Adrenal gland (tissue), 12 donors: Measurements from ENCODE around the gene COX19. TPM values are rescaled to one million over a fixed set of nuclear protein-coding genes. Genes with fewer than 3 reads are reported as not detected.

Source experiments
- DNase-seq, 7 donors: peaks; one replicate each; pipeline ENCODE4 v3.0.0-alpha.2; 2019 to 2020
- H3K27ac ChIP-seq, 5 donors: fragments of 200-600 bp; sonication (generic) in 4 of 5; 1 replicate in 3 of 5; 2 replicates in 2 of 5; pipeline versions ENCODE4 v1.5.1 to v1.8.0; 2016 to 2020; ENCODE audit warnings: mild to moderate bottlenecking in 1 of 5
- H3K27me3 ChIP-seq: fragments of 200-600 bp; 2 replicates; pipeline ENCODE4 v1.8.0; 2021
- H3K36me3 ChIP-seq, 2 donors: fragments of 200-600 bp; replicated peaks in 1 of 2; 1 replicate in 1 of 2; 2 replicates in 1 of 2; pipeline versions ENCODE4 v1.5.1 to v1.8.0; 2018 to 2022
- H3K4me1 ChIP-seq, 2 donors: fragments of 200-600 bp; replicated peaks in 1 of 2; 1 replicate in 1 of 2; 2 replicates in 1 of 2; pipeline versions ENCODE4 v1.5.1 to v1.8.0; 2018 to 2021
- H3K4me3 ChIP-seq, 4 donors: fragments of 200-600 bp; sonication (generic) in 3 of 4; one replicate each; pipeline ENCODE4 v1.5.1; 2016 to 2018
- H3K9me3 ChIP-seq, 3 donors: fragments of 200-600 bp; sonication (generic) in 1 of 3; replicated peaks in 1 of 3; 1 replicate in 2 of 3; 2 replicates in 1 of 3; pipeline versions ENCODE4 v1.5.1 to v1.8.0; 2016 to 2021
- POLR2A ChIP-seq, 2 donors: fragments of 450-650 bp; IDR thresholded peaks; one replicate each; pipeline ENCODE4 v1.6.1; 2017; ENCODE audit warnings: antibody characterized with exemption in 2 of 2, mild to moderate bottlenecking in 2 of 2, moderate library complexity in 1 of 2
- WGBS, 4 donors: extraction: QIAGEN DNeasy Blood & Tissue Kit in 2 of 4; methylation state at CpG; one replicate each; pipeline versions ENCODE4 v1.1.5 to v1.1.7; 2013 to 2017; 5-methylcytosine and 5-hydroxymethylcytosine counted together
- intact Hi-C, 2 donors: fragments of 100-400 bp; cut with DNase I; formaldehyde crosslinking; loops; one replicate each; pipeline versions ENCODE4 v1.14.1 to v1.15.0; 2022 to 2023
- polyA plus RNA-seq, 3 donors: library from polyadenylated mRNA; stranded (reverse); fragments of 200-250 nt in 2 of 3; fragments of 350-450 nt in 1 of 3; fragmentation: Illumina TruSeq in 1 of 3; extraction: RNeasy Lipid Tissue Mini Kit (QIAGEN cat#74804) in 1 of 3; gene quantifications; one replicate each; pipeline ENCODE4 v1.2.3, GENCODE V29; 2013 to 2014
- total RNA-seq, 9 donors: library from RNA; depleted of rRNA in 4 of 9; stranded (reverse); fragments of >200 nt in 4 of 9; fragments of 120-200 nt in 1 of 9; fragmentation: NEBNext Ultra II Directional in 1 of 9; extraction: Animal tissue kit (Norgen Biotek cat#: 25700) in 1 of 9; gene quantifications; one replicate each; pipeline versions ENCODE4 v1.1.0 to v1.2.4, GENCODE V29; 2013 to 2023
- TF ChIP-seq, protein P1 (sequence below), 6 experiments: fragments of 450-650 bp in 4 of 6; fragments of 200-600 bp in 2 of 6; sonication (generic) in 1 of 6; IDR thresholded peaks; 1 replicate in 5 of 6; 2 replicates in 1 of 6; pipeline versions ENCODE4 v1.5.1 to v1.8.0; 2016 to 2021; ENCODE audit warnings: antibody characterized with exemption in 6 of 6, mild to moderate bottlenecking in 2 of 6, moderate library complexity in 1 of 6
- donor health status: healthy with polysubstance abuse.
- donor health status: Bipolar disorder and iron deficiency.
- donor health status: DM: yes; HTN: yes; CAD: no.
- donor health status: DM: no; HTN: no; CAD: no.
- donor health status: DM: no; HTN: no; CAD: no.
- donor health status: DM: yes; HTN: yes; CAD: no.

The COX19 gene
- total and polyA plus RNA-seq, 12 donors = 9.1 to 32.4 (median 18.9) TPM

DNA sequence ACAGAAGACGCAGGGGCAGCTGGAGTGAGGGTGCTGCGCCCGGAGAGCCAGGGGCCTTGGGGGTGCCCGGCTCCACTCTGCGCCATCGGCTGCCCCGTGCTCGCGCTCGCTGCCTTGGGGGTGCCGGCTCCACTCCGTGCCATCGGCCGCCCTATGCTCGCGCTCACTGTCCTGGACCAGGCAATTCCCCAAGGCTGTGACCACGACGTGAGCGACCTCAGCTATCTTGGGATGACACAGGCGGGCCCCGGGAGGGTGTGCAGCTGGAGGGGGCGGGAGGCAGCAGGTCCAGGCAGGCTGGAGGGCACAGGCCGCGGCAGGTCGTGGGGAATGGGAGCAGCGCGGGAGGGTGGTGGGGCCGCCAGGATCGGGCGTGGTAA, 37.4 kb upstream of the COX19 start:
- H3K27ac ChIP-seq = no peak overlapping the region
- H3K27me3 ChIP-seq = no peaks in the 10 kb centered on the region
- no peak overlapping the region for H3K4me3 ChIP-seq
- no peaks in the 10 kb centered on the region for H3K4me1 ChIP-seq
- intact Hi-C loops = no loop called here
- WGBS, 4 donors = 90 to 96% (median 93%) methylated on average over 13 to 30 of the region's 30 CpGs
- DNase-seq = no peak
- no peaks in the 10 kb centered on the region for H3K9me3 ChIP-seq
- TF ChIP-seq, protein P1, sequence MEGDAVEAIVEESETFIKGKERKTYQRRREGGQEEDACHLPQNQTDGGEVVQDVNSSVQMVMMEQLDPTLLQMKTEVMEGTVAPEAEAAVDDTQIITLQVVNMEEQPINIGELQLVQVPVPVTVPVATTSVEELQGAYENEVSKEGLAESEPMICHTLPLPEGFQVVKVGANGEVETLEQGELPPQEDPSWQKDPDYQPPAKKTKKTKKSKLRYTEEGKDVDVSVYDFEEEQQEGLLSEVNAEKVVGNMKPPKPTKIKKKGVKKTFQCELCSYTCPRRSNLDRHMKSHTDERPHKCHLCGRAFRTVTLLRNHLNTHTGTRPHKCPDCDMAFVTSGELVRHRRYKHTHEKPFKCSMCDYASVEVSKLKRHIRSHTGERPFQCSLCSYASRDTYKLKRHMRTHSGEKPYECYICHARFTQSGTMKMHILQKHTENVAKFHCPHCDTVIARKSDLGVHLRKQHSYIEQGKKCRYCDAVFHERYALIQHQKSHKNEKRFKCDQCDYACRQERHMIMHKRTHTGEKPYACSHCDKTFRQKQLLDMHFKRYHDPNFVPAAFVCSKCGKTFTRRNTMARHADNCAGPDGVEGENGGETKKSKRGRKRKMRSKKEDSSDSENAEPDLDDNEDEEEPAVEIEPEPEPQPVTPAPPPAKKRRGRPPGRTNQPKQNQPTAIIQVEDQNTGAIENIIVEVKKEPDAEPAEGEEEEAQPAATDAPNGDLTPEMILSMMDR (IDR thresholded peaks at IDR 0.05) = no peak
- no peak for TF ChIP-seq POLR2A (IDR thresholded peaks at IDR 0.05)
- H3K36me3 ChIP-seq = peaks cover 0 to 7% of the 10 kb centered on the region in 2 donors

- Histone ChIP-seq H3K36me3 (peaks cover 0 to 7% of the 10 kb centered on the region in 2 donors), H3K4me1 (no peaks in the 10 kb centered on the region), H3K4me3 (no peak overlapping the region), H3K27ac (no peak overlapping the region), H3K27me3 (no peaks in the 10 kb centered on the region), H3K9me3 (no peaks in the 10 kb centered on the region)
- intact Hi-C loops = no loop called here
- DNase-seq = no peak
- TF ChIP-seq, protein P1 (IDR thresholded peaks at IDR 0.05) = no peak
- 78 to 81% (median 79%) methylated on average over 11 to 32 of the region's 32 CpGs; no CpG with 5 or more reads in 1 of the 4 donors for WGBS, 4 donors
These were observed 36.8 kb upstream of the COX19 start for GRCh38 chr7:1012004-1012715.

DNA sequence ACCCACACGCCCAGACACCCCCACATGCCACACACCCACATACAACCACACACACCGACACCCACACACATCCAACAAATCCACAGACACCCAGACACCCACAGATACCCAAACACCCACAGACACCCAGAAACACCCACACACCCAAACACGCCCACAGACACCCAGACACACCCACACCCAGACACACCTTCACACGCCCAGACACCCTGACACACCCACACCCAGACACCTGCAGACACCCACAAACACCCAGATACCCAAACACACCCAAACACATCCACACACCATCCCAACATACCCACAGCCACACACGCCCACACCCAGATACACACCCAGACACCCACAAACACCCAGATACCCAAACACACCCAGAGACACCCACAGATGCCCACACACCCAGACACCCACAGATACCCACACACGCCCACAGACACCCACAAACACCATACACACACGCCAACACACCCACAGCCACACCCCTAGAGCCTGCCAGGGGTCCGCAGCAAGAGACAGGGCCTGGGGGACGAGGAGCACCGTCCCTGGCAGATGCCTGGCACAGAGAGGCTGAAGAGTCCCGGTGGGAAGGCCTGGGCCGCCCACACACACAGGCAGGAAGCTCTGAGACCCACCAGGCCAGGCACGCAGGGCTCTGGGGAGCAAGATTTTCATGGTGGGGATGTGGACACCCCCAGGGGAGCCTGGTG, 36.1 kb upstream of the COX19 start:
- intact Hi-C loops = no loop called here
- H3K4me1 ChIP-seq = no peaks in the 10 kb centered on the region
- WGBS, 4 donors = 81 to 94% (median 86%) methylated on average over 6 to 13 of the region's 13 CpGs
- peaks cover 0 to 7% of the 10 kb centered on the region in 2 donors for H3K36me3 ChIP-seq
- TF ChIP-seq POLR2A (IDR thresholded peaks at IDR 0.05) = no peak
- TF ChIP-seq, protein P1 (IDR thresholded peaks at IDR 0.05) = no peak
- DNase-seq = no peak
- H3K4me3 ChIP-seq = no peak overlapping the region
- no peaks in the 10 kb centered on the region for H3K9me3 ChIP-seq
- H3K27ac ChIP-seq = no peak overlapping the region
- H3K27me3 ChIP-seq = no peaks in the 10 kb centered on the region

GRCh38 chr7:1010226-1010625, 34.9 kb upstream of the COX19 start:
- H3K27ac ChIP-seq = no peak overlapping the region
- H3K4me3 ChIP-seq = no peak overlapping the region
- intact Hi-C loops = no loop called here
- H3K27me3 ChIP-seq = no peaks in the 10 kb centered on the region
- H3K9me3 ChIP-seq = no peaks in the 10 kb centered on the region
- TF ChIP-seq, protein P1 (IDR thresholded peaks at IDR 0.05) = no peak
- TF ChIP-seq POLR2A (IDR thresholded peaks at IDR 0.05) = no peak
- H3K4me1 ChIP-seq = no peaks in the 10 kb centered on the region
- WGBS, 4 donors = 60 to 87% (median 83%) methylated on average over 1 to 13 of the region's 13 CpGs
- no peak for DNase-seq
- H3K36me3 ChIP-seq = peaks cover 0 to 7% of the 10 kb centered on the region in 2 donors
